Esophagus muscularis mucosa (tissue), 4 donors: Measurements from ENCODE around the gene RMDN2. TPM values are rescaled to one million over a fixed set of nuclear protein-coding genes. Genes with fewer than 3 reads are reported as not detected.
"Not testable (repeated sequence)": the region's sequence is repeated elsewhere in the genome, so short reads cannot be mapped to it uniquely, and the experiment has no call there.

ENCODE experiments used
- DNase-seq: peaks from one replicate; pipeline ENCODE4 v3.0.0-alpha.2; 2017; ENCODE audit errors: extremely low spot score
- H3K27ac ChIP-seq, 4 donors: fragments of 200-600 bp; sonication (generic); replicated peaks in 1 of 4; 1 replicate in 3 of 4; 2 replicates in 1 of 4; pipeline ENCODE4 v1.5.1; 2016 to 2019; ENCODE audit warnings: mild to moderate bottlenecking in 1 of 4
- H3K27me3 ChIP-seq, 4 donors: fragments of 200-600 bp; sonication (generic); one replicate each; pipeline versions ENCODE4 v1.5.1 to v1.6.0; 2016 to 2019
- H3K36me3 ChIP-seq, 4 donors: fragments of 200-600 bp; sonication (generic); one replicate each; pipeline ENCODE4 v1.5.1; 2016 to 2019
- H3K4me1 ChIP-seq, 4 donors: fragments of 200-600 bp; sonication (generic); one replicate each; pipeline ENCODE4 v1.5.1; 2016 to 2019
- H3K4me3 ChIP-seq, 4 donors: fragments of 200-600 bp; sonication (generic); 1 replicate in 2 of 4; 2 replicates in 2 of 4; pipeline ENCODE4 v1.5.1; 2016 to 2019; ENCODE audit warnings: mild to moderate bottlenecking in 4 of 4, moderate library complexity in 1 of 4
- H3K9me3 ChIP-seq, 4 donors: fragments of 200-600 bp; sonication (generic); 1 replicate in 3 of 4; 2 replicates in 1 of 4; pipeline ENCODE4 v1.5.1; 2016 to 2019
- EP300 ChIP-seq: sonication (generic); formaldehyde crosslinking; IDR thresholded peaks from one replicate; pipeline ENCODE4 v1.6.1; 2017; ENCODE audit warnings: antibody characterized with exemption
- POLR2A ChIP-seq: fragments of 450-650 bp; IDR thresholded peaks from one replicate; pipeline ENCODE4 v1.6.1; 2017; ENCODE audit warnings: antibody characterized with exemption, moderate library complexity, mild to moderate bottlenecking, low read depth
- POLR2AphosphoS5 ChIP-seq, 2 donors: sonication (generic); formaldehyde crosslinking; IDR thresholded peaks; one replicate each; pipeline ENCODE4 v1.6.1; 2017; ENCODE audit warnings: antibody characterized with exemption in 2 of 2
- WGBS: methylation state at CpG from one replicate; pipeline ENCODE4 v1.1.5; 2018; 5-methylcytosine and 5-hydroxymethylcytosine counted together
- intact Hi-C: fragments of 100-400 bp; cut with DNase I; formaldehyde crosslinking; loops from one replicate; pipeline ENCODE4 v1.15.1; 2023
- total RNA-seq, 4 donors: library from RNA; depleted of rRNA; stranded (reverse); fragments of >200 nt; gene quantifications; one replicate each; pipeline versions ENCODE4 v1.1.0 to v1.2.1, GENCODE V29; 2016
- TF ChIP-seq, protein P1 (sequence below), 3 experiments: fragments of 200-600 bp in 2 of 3; fragments of 450-650 bp in 1 of 3; sonication (generic) in 2 of 3; IDR thresholded peaks; one replicate each; pipeline ENCODE4 v1.5.1; 2017 to 2019; ENCODE audit warnings: antibody characterized with exemption in 3 of 3, mild to moderate bottlenecking in 2 of 3, moderate library complexity in 1 of 3

The RMDN2 gene
- total RNA-seq, 4 donors from 2014 or later = 11.0 to 22.8 (median 13.2) TPM

DNA sequence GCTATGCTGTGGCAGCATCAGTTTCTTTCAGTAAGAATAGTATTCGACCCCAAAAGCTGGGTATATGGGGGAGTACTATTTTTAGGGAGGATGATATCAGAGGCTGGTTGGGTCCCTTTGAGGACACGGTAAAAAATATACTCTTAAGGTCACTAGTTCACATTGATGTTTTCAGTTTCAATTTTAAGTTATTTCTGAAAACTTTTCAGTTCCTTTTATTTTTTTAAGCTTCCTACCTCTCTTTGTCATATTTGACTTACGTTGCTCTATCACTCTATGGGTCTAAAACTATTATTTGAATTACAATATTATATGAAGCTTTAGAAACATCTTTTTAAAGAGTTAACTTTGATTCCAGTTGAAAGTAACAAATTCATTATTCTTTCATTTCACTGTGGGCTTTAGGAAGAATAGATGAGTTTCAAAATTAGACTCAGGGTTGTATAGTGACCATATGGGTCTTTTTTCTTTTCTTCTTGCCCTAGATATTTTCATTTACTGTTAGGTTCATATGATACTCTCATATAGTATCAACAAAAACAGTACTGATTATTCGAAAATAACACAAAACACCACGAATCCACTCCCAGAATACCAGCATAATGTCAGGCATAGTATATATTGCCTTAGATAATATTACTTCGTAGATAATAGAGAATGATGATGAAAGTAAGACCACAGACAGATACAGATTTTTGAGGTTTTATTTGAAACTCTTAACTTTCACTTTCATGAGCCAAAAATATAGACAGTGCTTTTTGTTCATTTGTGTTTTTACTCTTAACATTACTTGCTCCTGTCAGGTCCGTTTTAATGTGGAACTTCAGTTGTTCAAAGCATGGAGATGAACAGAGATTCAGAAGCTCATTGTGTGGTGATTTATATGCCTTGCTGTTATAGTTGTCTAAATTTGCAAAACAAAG is 9.8 kb downstream of the RMDN2 start:
- H3K27ac ChIP-seq = no peak overlapping the region
- H3K4me1 ChIP-seq = peaks cover 0 to 6% (median 3%) of the 10 kb centered on the region in 4 donors
- no peaks in the 10 kb centered on the region for H3K9me3 ChIP-seq
- intact Hi-C loops = no loop called here
- H3K4me3 ChIP-seq = no peak overlapping the region
- TF ChIP-seq POLR2AphosphoS5 (IDR thresholded peaks at IDR 0.05) = no peak
- WGBS = 68% methylated on average over 7 of the region's 7 CpGs
- H3K36me3 ChIP-seq = peaks cover 0 to 10% (median 0%) of the 10 kb centered on the region in 4 donors
- DNase-seq = no peak
- no peaks in the 10 kb centered on the region for H3K27me3 ChIP-seq

DNA sequence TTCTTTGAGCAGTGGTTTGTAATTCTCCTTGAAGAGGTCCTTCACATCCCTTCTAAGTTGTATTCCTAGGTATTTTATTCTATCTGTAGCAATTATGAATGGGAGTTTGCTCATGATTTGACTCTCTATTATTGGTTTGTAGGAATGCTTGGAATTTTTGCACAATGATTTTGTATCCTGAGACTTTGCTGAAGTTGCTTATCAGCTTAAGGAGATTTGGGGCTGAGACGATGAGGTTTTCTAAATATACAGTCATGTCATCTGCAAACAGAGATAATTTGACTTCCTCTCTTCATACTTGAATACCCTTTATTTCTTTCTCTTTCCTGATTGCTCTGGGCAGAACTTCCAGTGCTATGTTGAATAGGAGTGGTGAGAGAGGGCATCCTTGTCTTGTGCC is 12.5 kb downstream of the RMDN2 start:
- DNase-seq = not testable (repeated sequence)

DNA sequence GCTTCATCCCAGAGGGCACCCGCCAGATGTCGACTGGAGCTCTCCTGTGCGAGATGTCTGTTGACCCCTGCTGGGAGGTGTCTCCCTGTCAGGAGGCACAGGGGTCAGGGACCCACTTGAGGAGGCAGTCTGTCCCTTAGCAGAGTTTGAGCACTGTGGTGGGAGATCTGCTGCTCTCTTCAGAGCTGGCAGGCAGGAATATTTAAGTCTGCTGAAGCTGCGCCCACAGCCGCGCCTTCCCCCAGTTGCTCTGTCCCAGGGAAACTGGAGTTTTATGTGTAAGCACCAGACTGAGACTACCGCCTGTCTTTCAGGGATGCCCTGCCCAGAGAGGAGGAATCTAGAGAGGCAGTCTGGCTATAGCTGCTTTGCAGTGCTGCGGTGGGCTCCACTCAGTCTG is 16.2 kb downstream of the RMDN2 start:
- H3K36me3 ChIP-seq, H3K27ac ChIP-seq, DNase-seq, intact Hi-C loops, H3K27me3 ChIP-seq, H3K4me3 ChIP-seq, H3K9me3 ChIP-seq, H3K4me1 ChIP-seq: not testable (repeated sequence)
- WGBS = 98% methylated on average over 6 of the region's 8 CpGs

More for the DNA sequence above, 12.5 kb downstream of the RMDN2 start:
- H3K4me3 ChIP-seq, intact Hi-C loops, H3K4me1 ChIP-seq, H3K9me3 ChIP-seq, H3K27ac ChIP-seq, H3K36me3 ChIP-seq, H3K27me3 ChIP-seq: not testable (repeated sequence)
- 75% methylated on average over 1 of the region's 1 CpG for WGBS

DNA sequence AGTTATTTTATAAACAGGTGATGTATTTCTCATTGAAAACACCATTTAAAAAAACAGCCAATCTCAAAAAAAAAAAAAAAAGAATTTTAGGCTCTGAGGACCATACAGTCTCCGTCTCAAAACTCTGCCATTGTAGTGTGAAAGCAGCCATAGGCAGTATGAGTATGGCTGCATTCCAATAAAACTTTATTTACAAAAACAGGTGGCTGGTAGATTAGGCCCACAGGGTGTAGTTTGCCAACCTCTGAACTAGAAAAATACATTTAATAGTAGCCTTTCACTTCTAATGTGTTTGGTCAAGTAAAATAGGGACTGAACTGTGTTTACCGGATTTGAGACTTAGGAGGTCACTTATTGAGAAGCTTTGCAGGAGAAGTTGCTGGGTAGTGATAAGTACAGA is 19.2 kb downstream of the RMDN2 start:
- no peak for DNase-seq
- WGBS = 95% methylated on average over 2 of the region's 2 CpGs
- Histone ChIP-seq H3K36me3 (no peaks in the 10 kb centered on the region), H3K4me1 (no peaks in the 10 kb centered on the region), H3K9me3 (no peaks in the 10 kb centered on the region), H3K27ac (no peak overlapping the region), H3K4me3 (no peak overlapping the region), H3K27me3 (no peaks in the 10 kb centered on the region)
- no peak for TF ChIP-seq POLR2AphosphoS5 (IDR thresholded peaks at IDR 0.05)
- no peak for TF ChIP-seq EP300
- TF ChIP-seq, protein P1, sequence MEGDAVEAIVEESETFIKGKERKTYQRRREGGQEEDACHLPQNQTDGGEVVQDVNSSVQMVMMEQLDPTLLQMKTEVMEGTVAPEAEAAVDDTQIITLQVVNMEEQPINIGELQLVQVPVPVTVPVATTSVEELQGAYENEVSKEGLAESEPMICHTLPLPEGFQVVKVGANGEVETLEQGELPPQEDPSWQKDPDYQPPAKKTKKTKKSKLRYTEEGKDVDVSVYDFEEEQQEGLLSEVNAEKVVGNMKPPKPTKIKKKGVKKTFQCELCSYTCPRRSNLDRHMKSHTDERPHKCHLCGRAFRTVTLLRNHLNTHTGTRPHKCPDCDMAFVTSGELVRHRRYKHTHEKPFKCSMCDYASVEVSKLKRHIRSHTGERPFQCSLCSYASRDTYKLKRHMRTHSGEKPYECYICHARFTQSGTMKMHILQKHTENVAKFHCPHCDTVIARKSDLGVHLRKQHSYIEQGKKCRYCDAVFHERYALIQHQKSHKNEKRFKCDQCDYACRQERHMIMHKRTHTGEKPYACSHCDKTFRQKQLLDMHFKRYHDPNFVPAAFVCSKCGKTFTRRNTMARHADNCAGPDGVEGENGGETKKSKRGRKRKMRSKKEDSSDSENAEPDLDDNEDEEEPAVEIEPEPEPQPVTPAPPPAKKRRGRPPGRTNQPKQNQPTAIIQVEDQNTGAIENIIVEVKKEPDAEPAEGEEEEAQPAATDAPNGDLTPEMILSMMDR (IDR thresholded peaks at IDR 0.05) = no peak
- TF ChIP-seq POLR2A = no peak
- intact Hi-C loops = no loop called here

DNA sequence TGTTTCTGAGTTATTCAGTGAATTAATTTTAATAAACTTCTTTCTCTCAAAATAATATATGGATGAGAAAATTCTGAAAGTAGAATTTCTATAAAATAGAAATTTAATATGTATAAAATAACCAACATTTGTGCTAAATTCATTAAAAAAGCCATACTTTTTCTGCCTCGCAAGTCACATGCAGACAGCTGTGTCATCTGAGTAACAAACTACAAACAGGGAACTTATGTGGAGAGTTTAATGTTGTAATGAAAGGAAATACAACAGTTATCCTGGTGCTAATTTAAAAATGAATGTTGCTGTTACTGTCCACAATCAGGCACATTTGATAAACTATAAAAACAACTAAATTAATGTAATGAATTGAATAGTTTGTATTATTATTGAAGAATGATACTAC is 22.2 kb downstream of the RMDN2 start:
- Histone ChIP-seq H3K27ac (no peak overlapping the region), H3K27me3 (no peaks in the 10 kb centered on the region), H3K9me3 (no peaks in the 10 kb centered on the region), H3K36me3 (peaks cover 0 to 8% (median 0%) of the 10 kb centered on the region in 4 donors), H3K4me1 (no peaks in the 10 kb centered on the region), H3K4me3 (no peak overlapping the region)
- WGBS = 94% methylated on average over 1 of the region's 1 CpG
- intact Hi-C loops = no loop called here
- TF ChIP-seq POLR2A = no peak
- TF ChIP-seq POLR2AphosphoS5 (IDR thresholded peaks at IDR 0.05) = no peak
- no peak for TF ChIP-seq EP300
- TF ChIP-seq, protein P1 (IDR thresholded peaks at IDR 0.05) = no peak
- no peak for DNase-seq

DNA sequence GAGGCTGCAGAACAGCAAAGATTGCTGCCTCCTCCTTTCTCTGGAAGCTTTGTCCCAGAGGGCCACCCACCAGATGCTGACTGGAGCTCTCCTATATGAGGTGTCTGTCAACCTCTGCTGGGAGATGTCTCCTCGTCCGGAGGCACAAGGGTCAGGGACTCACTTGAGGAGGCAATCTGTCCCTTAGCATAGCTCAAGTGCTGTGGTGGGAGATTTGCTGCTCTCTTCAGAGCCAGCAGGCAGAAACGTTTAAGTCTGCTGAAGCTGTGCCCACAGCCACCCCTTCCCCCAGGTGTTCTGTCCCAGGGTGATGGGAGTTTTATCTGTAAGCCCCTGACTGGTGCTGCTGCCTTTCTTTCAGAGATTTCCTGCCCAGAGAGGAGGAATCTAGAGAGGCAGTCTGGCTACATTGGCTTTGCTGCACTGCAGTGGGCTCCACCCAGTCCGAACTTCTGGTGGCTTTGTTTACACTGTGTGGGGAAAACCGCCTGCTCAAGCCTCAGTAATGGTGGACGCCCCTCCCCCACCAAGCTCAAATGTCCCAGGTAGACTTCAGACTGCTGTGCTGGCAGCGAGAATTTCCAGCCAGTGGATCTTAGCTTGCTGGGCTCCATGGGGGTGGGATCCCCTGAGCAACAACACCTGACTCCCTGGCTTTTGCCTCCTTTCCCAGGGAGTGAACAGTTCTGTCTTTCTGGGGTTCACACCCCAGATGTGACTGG is 37.1 kb downstream of the RMDN2 start:
- H3K27ac ChIP-seq, intact Hi-C loops, H3K36me3 ChIP-seq, H3K9me3 ChIP-seq, DNase-seq, H3K27me3 ChIP-seq, H3K4me3 ChIP-seq, H3K4me1 ChIP-seq: not testable (repeated sequence)
- WGBS = 78% methylated on average over 7 of the region's 7 CpGs

DNA sequence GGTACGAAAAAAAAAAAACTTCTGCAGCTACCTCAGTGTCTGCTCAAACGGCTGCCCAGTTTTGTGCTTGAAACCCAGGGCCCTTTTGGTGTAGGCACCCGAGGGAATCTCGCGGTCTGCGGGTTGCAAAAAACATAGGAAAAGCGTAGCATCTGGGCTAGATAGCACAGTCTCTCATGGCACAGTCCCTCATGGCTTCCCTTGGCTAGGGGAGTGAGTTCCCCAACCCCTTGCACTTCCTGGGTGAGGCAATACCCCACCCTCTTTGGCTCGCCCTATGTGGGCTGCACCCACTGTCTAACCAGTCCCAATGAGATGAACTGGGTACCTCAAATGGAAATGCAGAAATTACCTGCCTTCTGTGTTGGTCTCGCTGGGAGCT is 37.6 kb downstream of the RMDN2 start:
- H3K27ac ChIP-seq, H3K36me3 ChIP-seq, H3K4me3 ChIP-seq, H3K4me1 ChIP-seq, H3K9me3 ChIP-seq, DNase-seq, intact Hi-C loops, H3K27me3 ChIP-seq: not testable (repeated sequence)
- WGBS = 88% methylated on average over 9 of the region's 9 CpGs

DNA sequence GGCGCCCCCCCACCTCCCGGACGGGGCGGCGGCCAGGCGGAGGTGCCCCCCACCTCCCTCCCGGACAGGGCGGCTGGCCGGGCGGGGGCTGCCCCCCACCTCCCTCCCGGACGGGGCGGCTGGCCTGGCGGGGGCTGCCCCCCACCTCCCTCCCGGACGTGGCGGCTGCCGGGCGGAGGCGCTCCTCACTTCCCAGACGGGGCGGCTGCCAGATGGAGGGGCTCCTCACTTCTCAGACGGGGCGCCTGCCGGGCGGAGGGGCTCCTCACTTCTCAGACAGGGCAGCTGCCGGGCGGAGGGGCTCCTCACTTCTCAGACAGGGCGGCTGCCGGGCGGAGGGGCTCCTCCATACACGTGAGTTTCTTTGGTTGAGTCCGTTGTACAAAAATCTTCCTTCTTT is 38.8 kb downstream of the RMDN2 start:
- H3K4me3 ChIP-seq, intact Hi-C loops, DNase-seq, H3K27ac ChIP-seq, H3K27me3 ChIP-seq, H3K4me1 ChIP-seq, H3K9me3 ChIP-seq, H3K36me3 ChIP-seq: not testable (repeated sequence)
- WGBS = 90% methylated on average over 18 of the region's 33 CpGs
